ENCODE measurements around the gene ST3GAL5.
A peak's percentile ranks its signal among the peaks of the same experiment; 100 is the strongest.
"Not testable (repeated sequence)": the region's sequence is repeated elsewhere in the genome, so short reads cannot be mapped to it uniquely, and the experiment has no call there.

The ST3GAL5 gene

DNA sequence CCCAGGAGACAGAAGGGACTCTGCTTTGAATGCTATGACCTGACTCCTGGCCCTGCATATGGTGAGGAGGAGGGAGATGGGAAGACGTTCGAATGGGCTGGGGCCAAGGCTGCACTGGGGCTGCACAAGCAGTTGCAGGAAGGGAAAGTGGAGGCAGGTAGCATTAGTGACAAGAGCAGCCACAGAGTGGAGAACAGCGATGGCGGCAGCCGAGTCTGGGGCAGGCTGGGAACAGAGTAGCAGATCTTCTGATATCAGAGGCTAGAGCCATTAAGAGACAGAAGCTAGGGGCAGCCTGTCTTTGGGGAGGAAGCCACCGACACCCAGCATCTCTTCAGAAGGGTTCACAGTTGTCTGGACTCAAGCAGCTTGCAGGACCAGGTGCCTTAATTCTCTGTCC is 50.1 kb downstream of the ST3GAL5 start:
- no peaks in the 10 kb centered on the region for H3K27me3 ChIP-seq (ENCODE audit: control insufficient read depth, insufficient read depth, low read length)
- H3K4me1 ChIP-seq (ENCODE audit: control insufficient read depth, insufficient read depth, low read length), result no peaks in the 10 kb centered on the region
- H3K36me3 ChIP-seq (ENCODE audit: insufficient read depth, low read length), result no peaks in the 10 kb centered on the region
- H3K4me3 ChIP-seq (ENCODE audit: low read length), result no peak overlapping the region
- H3K9me3 ChIP-seq (replicated peaks; ENCODE audit: low read length), result no peaks in the 10 kb centered on the region
- H3K9ac ChIP-seq (ENCODE audit: low read depth, low read length), result no peak overlapping the region
- no peak overlapping the region for H3K4me2 ChIP-seq (ENCODE audit: low read length)

DNA sequence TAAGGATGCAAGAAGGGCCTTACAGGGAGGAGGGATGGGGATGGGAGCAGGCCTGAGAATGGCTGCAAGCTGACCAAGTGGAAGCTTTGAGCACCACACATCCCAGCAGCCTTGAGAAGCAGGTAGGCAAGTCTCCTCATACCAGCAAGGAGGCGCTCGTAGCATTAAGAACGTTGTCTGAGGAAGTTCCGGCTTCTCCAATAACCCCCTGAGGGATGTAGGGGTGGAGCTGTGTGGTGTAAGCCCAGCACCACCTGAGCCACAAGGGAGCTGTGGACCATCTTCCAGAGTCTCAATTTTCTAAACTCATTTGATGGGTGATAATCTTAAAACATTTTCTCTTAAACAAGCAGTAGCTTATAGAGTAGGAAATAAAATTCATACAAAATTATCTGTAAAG is 50.6 kb downstream of the ST3GAL5 start:
- H3K27me3 ChIP-seq (ENCODE audit: control insufficient read depth, insufficient read depth, low read length), result no peaks in the 10 kb centered on the region
- no peaks in the 10 kb centered on the region for H3K4me1 ChIP-seq (ENCODE audit: control insufficient read depth, insufficient read depth, low read length)
- no peak overlapping the region for H3K9ac ChIP-seq (ENCODE audit: low read depth, low read length)
- no peaks in the 10 kb centered on the region for H3K9me3 ChIP-seq (replicated peaks; ENCODE audit: low read length)
- H3K36me3 ChIP-seq (ENCODE audit: insufficient read depth, low read length), result no peaks in the 10 kb centered on the region
- H3K4me3 ChIP-seq (ENCODE audit: low read length), result no peak overlapping the region
- no peak overlapping the region for H3K4me2 ChIP-seq (ENCODE audit: low read length)

DNA sequence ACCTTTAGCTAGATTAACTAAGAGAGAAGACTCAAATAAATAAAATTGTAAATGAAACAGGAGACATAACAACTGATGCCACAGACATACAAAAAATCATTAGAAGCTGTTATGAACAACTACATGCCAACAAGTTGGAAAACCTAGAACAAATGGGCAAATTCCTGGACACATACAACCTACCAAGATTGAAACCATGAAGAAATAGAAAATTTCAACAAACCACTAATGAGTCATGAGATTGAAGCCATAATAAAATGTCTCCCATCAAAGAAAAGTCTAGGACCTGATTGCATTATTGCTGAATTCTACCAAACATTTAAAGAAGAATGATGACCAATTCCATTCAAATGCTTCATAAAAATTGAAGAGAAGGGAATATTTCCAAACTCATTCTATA is 54.3 kb downstream of the ST3GAL5 start:
- no peaks in the 10 kb centered on the region for H3K27me3 ChIP-seq (ENCODE audit: control insufficient read depth, insufficient read depth, low read length)
- no peak overlapping the region for H3K9ac ChIP-seq (ENCODE audit: low read depth, low read length)

DNA sequence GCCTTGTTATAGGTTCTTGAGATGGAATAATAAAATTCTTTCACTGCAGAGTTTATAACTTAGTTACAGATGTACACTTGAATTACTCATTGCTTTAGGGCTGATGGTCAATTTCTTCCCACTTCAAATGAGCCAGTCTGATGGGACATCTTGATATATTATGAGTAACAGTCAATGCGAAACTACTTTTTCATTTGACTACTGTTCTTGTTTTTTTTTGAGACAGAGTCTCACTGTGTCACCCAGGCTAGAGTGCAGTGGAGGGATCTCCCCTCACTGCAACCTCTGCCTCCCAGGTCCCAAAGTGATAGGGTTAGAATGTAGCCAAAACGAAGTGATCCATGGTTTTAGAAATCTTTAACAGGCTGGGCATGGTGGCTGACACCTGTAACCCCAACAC is 57.1 kb downstream of the ST3GAL5 start:
- H3K4me3 ChIP-seq (ENCODE audit: low read length), result no peak overlapping the region
- H3K36me3 ChIP-seq (ENCODE audit: insufficient read depth, low read length), result no peaks in the 10 kb centered on the region
- H3K27me3 ChIP-seq (ENCODE audit: control insufficient read depth, insufficient read depth, low read length), result no peaks in the 10 kb centered on the region
- no peak overlapping the region for H3K4me2 ChIP-seq (ENCODE audit: low read length)
- no peak overlapping the region for H3K9ac ChIP-seq (ENCODE audit: low read depth, low read length)
- peaks cover 4% of the 10 kb centered on the region for H3K4me1 ChIP-seq (ENCODE audit: control insufficient read depth, insufficient read depth, low read length)
- no peaks in the 10 kb centered on the region for H3K9me3 ChIP-seq (replicated peaks; ENCODE audit: low read length)

More for the DNA sequence above, 54.3 kb downstream of the ST3GAL5 start:
- Histone ChIP-seq H3K4me1 (ENCODE audit: control insufficient read depth, insufficient read depth, low read length) (no peaks in the 10 kb centered on the region), H3K9me3 (replicated peaks; ENCODE audit: low read length) (no peaks in the 10 kb centered on the region), H3K4me2 (ENCODE audit: low read length) (no peak overlapping the region), H3K4me3 (ENCODE audit: low read length) (no peak overlapping the region), H3K36me3 (ENCODE audit: insufficient read depth, low read length) (no peaks in the 10 kb centered on the region)

DNA sequence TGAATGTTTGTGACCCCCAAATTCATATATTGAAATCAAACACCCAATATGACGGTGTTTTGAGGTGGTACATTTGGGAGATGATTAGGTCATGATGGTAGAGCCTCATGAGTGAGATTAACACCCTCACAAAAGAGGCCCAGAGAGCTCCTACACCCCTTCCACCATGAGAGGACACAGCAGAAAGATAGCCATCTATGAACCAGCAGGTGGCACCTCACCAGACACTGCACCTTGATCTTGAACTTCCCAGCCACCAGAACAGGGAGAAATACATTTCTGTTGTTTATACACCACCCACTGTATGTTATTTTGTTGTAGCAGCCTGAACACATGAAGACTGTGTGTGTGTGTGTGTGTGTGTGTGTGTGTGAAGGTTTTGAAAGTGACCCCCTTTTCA is 58.1 kb downstream of the ST3GAL5 start:
- Histone ChIP-seq H3K4me3 (ENCODE audit: low read length) (no peak overlapping the region), H3K9ac (ENCODE audit: low read depth, low read length) (no peak overlapping the region), H3K27me3 (ENCODE audit: control insufficient read depth, insufficient read depth, low read length) (no peaks in the 10 kb centered on the region), H3K4me1 (ENCODE audit: control insufficient read depth, insufficient read depth, low read length) (peaks cover 4% of the 10 kb centered on the region), H3K36me3 (ENCODE audit: insufficient read depth, low read length) (no peaks in the 10 kb centered on the region), H3K4me2 (ENCODE audit: low read length) (no peak overlapping the region), H3K9me3 (replicated peaks; ENCODE audit: low read length) (no peaks in the 10 kb centered on the region)

DNA sequence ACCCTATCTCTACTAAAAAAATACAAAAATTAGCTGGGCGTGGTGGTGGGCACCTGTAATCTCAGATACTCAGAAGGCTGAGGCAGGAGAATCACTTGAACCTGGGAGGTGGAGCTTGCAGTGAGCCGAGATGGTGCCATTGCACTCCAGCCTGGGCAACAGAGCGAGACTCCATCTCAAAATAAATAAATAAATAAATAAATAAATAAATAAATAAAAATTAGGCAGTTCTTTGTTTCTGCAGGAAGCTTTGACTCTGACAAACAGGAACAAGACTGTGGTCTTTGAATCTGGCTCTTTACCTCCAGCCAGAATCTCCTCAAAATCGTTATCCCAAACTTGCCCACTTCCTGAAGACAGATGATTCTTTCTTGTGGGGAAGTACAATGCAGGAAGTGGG is 59.4 kb downstream of the ST3GAL5 start:
- not testable (repeated sequence) for H3K9me3 ChIP-seq (replicated peaks; ENCODE audit: low read length); H3K4me1 ChIP-seq (ENCODE audit: control insufficient read depth, insufficient read depth, low read length); H3K36me3 ChIP-seq (ENCODE audit: insufficient read depth, low read length); H3K4me2 ChIP-seq (ENCODE audit: low read length); H3K9ac ChIP-seq (ENCODE audit: low read depth, low read length); H3K4me3 ChIP-seq (ENCODE audit: low read length); H3K27me3 ChIP-seq (ENCODE audit: control insufficient read depth, insufficient read depth, low read length)

DNA sequence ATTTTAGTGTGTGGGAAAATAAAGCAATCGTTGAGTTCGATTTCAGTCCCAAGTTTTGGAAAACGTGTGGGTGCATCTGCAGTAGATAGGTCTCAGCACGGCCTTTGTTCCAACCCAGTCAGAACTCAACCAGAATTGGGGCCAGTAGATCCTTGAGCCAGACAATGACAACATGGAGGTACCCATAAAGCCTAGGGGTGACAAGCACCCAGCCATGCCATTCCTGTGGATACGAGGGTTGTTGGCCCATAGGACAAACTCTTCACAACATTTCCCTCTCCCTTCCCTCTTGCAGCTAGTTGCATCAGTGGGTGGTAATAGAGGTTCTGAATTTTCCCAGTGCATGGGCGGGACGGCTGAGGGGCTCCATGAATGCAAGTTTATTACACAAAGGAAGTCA is 60.1 kb downstream of the ST3GAL5 start:
- no peaks in the 10 kb centered on the region for H3K36me3 ChIP-seq (ENCODE audit: insufficient read depth, low read length)
- H3K4me3 ChIP-seq (ENCODE audit: low read length), result no peak overlapping the region
- H3K27me3 ChIP-seq (ENCODE audit: control insufficient read depth, insufficient read depth, low read length), result no peaks in the 10 kb centered on the region
- peaks cover 4% of the 10 kb centered on the region for H3K4me1 ChIP-seq (ENCODE audit: control insufficient read depth, insufficient read depth, low read length)
- no peak overlapping the region for H3K4me2 ChIP-seq (ENCODE audit: low read length)
- no peaks in the 10 kb centered on the region for H3K9me3 ChIP-seq (replicated peaks; ENCODE audit: low read length)
- no peak overlapping the region for H3K9ac ChIP-seq (ENCODE audit: low read depth, low read length)

DNA sequence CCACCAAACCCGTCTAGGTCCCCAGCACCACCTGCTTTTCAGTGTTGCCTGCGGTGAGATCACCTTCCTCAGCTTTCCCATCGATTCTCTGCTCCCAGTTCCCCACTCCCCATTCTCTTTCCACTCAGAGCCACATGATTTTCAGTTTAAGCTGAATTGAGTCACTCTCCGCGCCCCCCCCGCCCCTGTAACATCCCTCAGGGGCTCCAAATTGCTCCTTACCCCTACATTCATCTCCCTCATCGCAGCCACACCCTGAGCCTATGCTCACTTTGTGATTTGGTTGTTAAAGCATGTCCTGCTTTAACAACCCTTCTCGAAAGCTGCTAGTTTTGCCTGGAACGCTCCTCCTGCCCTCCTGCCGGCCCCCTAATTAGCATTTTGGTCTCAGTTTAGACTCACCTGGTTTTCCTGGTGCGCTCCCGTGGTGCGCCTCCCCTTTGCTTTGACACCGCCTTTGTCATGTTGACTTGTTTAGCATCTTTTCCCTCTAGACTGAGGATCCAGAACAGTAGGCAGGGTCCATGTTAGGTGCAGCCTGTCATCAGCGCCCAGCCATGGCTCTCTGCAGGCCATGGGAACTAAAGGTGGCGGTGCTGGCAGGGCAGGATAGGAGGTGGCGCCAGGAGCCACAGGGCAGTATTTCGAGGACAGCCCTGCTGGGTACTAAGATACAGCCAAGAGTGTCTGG is 60.8 kb downstream of the ST3GAL5 start:
- H3K36me3 ChIP-seq (ENCODE audit: insufficient read depth, low read length), result no peaks in the 10 kb centered on the region
- H3K4me3 ChIP-seq (ENCODE audit: low read length), result peak overlapping the region; percentile 53
- H3K9me3 ChIP-seq (replicated peaks; ENCODE audit: low read length), result no peaks in the 10 kb centered on the region
- H3K4me2 ChIP-seq (ENCODE audit: low read length), result peak overlapping the region; percentile 82
- H3K4me1 ChIP-seq (ENCODE audit: control insufficient read depth, insufficient read depth, low read length), result peaks cover 4% of the 10 kb centered on the region
- no peak overlapping the region for H3K9ac ChIP-seq (ENCODE audit: low read depth, low read length)
- no peaks in the 10 kb centered on the region for H3K27me3 ChIP-seq (ENCODE audit: control insufficient read depth, insufficient read depth, low read length)

DNA sequence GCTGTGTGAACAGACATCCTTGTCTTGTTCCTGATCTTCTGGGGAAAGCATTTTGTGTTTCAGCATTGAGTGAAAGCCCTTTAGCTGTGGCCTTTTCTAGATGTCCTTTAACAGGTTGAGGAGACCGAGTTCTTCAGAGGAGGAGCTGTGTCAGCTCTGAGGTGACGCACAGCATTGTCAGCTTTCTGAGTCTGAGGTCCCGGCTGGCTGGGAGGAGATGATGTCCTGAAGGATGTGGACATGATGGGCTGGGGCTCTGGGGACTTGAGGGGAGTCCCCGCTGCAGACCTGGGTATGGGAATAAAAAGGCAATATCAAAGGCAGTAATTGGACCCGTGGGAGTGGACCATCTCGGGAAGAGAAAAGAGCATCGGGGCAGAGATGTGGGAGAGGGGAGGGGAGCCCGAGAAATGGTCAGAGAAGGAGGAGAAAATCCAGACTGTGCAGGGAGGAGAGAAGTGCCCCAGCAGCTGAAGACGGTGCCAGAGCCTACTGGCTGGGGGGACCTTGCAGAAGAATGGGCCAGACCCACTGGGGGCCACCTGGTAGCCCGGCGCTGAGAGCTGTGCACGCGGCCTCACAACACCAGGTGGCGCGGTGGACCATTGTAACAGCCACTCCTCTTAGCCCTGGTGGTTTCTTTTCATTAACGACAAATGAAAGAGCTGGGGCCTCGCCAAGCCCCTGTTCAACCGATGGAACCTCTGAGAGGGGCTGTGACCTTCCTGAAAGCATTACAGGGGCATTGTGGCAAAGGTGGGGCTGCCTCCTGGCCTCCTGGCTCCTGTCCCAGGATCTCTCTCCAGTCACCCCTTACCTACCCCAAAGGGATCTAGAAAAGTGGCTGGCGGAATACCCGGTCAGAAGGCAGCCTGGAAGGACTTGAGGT is 61.6 kb downstream of the ST3GAL5 start:
- Histone ChIP-seq H3K9ac (ENCODE audit: low read depth, low read length) (no peak overlapping the region), H3K4me2 (ENCODE audit: low read length) (peak overlapping the region; percentile 82), H3K4me3 (ENCODE audit: low read length) (peak overlapping the region; percentile 53), H3K9me3 (replicated peaks; ENCODE audit: low read length) (no peaks in the 10 kb centered on the region), H3K27me3 (ENCODE audit: control insufficient read depth, insufficient read depth, low read length) (no peaks in the 10 kb centered on the region), H3K4me1 (ENCODE audit: control insufficient read depth, insufficient read depth, low read length) (peaks cover 4% of the 10 kb centered on the region), H3K36me3 (ENCODE audit: insufficient read depth, low read length) (no peaks in the 10 kb centered on the region)

DNA sequence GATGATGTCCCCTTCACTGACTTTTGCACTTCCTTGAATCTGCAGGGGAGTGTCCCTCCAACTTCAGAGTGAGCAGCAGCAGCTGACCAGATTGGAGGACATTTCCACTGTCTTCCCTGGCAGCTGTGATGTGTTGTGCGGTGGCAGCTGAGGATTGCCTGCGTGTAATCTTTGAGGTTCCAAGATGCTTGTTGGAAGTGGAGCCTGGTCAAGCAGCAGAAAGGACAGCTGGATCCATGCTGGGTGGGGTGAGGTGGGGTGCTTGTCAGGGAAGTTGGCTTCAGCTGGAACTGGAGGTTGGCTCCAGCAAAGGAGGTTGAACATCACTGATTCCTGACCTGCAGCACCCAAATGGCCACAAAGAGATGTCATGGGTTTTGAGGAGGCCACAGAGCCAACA is 64.8 kb downstream of the ST3GAL5 start:
- no peaks in the 10 kb centered on the region for H3K9me3 ChIP-seq (replicated peaks; ENCODE audit: low read length)
- no peaks in the 10 kb centered on the region for H3K36me3 ChIP-seq (ENCODE audit: insufficient read depth, low read length)
- H3K27me3 ChIP-seq (ENCODE audit: control insufficient read depth, insufficient read depth, low read length), result peaks cover 12% of the 10 kb centered on the region
- peaks cover 4% of the 10 kb centered on the region for H3K4me1 ChIP-seq (ENCODE audit: control insufficient read depth, insufficient read depth, low read length)
- H3K4me2 ChIP-seq (ENCODE audit: low read length), result no peak overlapping the region
- no peak overlapping the region for H3K4me3 ChIP-seq (ENCODE audit: low read length)
- H3K9ac ChIP-seq (ENCODE audit: low read depth, low read length), result no peak overlapping the region

DNA sequence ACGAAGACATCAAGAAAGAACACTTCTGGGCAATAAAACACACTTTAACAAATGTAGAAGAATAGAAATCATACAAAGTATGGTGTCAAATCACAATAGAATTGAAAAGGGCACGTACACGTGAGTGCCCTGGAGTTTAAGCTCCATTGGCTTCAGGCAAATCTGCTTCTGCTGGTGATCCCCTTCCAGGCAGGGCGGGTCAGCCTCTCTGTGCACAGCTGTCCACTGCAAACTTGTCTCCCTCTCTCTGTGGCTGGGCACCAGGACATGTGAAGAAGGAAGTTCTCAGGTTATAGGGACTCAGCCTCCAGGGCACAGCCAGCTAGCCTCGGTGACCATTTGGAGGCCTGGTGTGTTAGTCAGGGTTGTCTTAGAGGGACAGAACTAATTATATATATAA is 66.0 kb downstream of the ST3GAL5 start:
- no peaks in the 10 kb centered on the region for H3K9me3 ChIP-seq (replicated peaks; ENCODE audit: low read length)
- H3K36me3 ChIP-seq (ENCODE audit: insufficient read depth, low read length), result no peaks in the 10 kb centered on the region

More for the DNA sequence above, 66.0 kb downstream of the ST3GAL5 start:
- Histone ChIP-seq H3K4me2 (ENCODE audit: low read length) (no peak overlapping the region), H3K4me1 (ENCODE audit: control insufficient read depth, insufficient read depth, low read length) (peaks cover 3% of the 10 kb centered on the region), H3K4me3 (ENCODE audit: low read length) (no peak overlapping the region), H3K9ac (ENCODE audit: low read depth, low read length) (no peak overlapping the region), H3K27me3 (ENCODE audit: control insufficient read depth, insufficient read depth, low read length) (peaks cover 12% of the 10 kb centered on the region)
